Stomach (tissue), 4 donors: ENCODE measurements around the gene PSMD1.
"Not testable (repeated sequence)": the region's sequence is repeated elsewhere in the genome, so short reads cannot be mapped to it uniquely, and the experiment has no call there.

ENCODE experiments used
- POLR2A ChIP-seq, 4 donors: fragments of 450-650 bp; IDR thresholded peaks; one replicate each; pipeline ENCODE4 v1.6.1; 2016; ENCODE audit warnings: antibody characterized with exemption in 4 of 4, control low read depth in 2 of 4, mild to moderate bottlenecking in 1 of 4, moderate library complexity in 1 of 4
- TF ChIP-seq, protein P1 (sequence below), 7 experiments: fragments of 450-650 bp in 4 of 7; fragments of 200-600 bp in 3 of 7; sonication (generic) in 3 of 7; IDR thresholded peaks; one replicate each; pipeline ENCODE4 v1.5.1; 2016 to 2019; ENCODE audit warnings: antibody characterized with exemption in 7 of 7, control low read depth in 2 of 7, mild to moderate bottlenecking in 1 of 7

DNA sequence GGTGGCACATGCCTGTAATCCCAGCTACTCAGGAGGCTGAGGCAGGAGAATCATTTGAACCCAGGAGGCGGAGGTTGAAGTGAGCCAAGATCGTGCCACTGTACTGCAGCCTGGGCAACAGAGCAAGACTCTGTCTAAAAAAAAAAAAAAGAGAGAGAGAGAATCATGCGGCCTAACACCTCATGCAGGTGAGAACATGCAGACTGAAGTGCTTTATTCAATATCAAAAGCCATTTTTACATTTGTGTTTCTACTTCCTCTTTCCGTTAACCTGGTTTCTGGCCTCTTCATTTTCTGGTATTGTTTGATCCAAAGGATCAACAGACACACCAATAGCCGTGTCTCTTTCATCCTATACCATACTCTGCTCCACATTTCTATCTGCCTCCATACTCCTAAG is 122.1 kb downstream of the PSMD1 start:
- TF ChIP-seq, protein P1, sequence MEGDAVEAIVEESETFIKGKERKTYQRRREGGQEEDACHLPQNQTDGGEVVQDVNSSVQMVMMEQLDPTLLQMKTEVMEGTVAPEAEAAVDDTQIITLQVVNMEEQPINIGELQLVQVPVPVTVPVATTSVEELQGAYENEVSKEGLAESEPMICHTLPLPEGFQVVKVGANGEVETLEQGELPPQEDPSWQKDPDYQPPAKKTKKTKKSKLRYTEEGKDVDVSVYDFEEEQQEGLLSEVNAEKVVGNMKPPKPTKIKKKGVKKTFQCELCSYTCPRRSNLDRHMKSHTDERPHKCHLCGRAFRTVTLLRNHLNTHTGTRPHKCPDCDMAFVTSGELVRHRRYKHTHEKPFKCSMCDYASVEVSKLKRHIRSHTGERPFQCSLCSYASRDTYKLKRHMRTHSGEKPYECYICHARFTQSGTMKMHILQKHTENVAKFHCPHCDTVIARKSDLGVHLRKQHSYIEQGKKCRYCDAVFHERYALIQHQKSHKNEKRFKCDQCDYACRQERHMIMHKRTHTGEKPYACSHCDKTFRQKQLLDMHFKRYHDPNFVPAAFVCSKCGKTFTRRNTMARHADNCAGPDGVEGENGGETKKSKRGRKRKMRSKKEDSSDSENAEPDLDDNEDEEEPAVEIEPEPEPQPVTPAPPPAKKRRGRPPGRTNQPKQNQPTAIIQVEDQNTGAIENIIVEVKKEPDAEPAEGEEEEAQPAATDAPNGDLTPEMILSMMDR (IDR thresholded peaks at IDR 0.05): not testable (repeated sequence)
- not testable (repeated sequence) for TF ChIP-seq POLR2A (IDR thresholded peaks at IDR 0.05)
